Activated T-helper 1 cell treated with Interleukin-2 at 50 U/mL for 16 hours (primary cell): Measurements from ENCODE around the gene ANXA3.
"Not testable (repeated sequence)": the region's sequence is repeated elsewhere in the genome, so short reads cannot be mapped to it uniquely, and the experiment has no call there.

Experiments used
- DNase-seq: peaks from one replicate; pipeline ENCODE4 v3.0.0-alpha.2; 2020; ENCODE audit warnings: low read depth

ANXA3 gene

GRCh38 chr4:78543424-78544125 lies 8.0 kb upstream of the ANXA3 start:
- DNase-seq, result no peak

GRCh38 chr4:78544678-78545077 lies 6.9 kb upstream of the ANXA3 start:
- DNase-seq, result no peak

DNA sequence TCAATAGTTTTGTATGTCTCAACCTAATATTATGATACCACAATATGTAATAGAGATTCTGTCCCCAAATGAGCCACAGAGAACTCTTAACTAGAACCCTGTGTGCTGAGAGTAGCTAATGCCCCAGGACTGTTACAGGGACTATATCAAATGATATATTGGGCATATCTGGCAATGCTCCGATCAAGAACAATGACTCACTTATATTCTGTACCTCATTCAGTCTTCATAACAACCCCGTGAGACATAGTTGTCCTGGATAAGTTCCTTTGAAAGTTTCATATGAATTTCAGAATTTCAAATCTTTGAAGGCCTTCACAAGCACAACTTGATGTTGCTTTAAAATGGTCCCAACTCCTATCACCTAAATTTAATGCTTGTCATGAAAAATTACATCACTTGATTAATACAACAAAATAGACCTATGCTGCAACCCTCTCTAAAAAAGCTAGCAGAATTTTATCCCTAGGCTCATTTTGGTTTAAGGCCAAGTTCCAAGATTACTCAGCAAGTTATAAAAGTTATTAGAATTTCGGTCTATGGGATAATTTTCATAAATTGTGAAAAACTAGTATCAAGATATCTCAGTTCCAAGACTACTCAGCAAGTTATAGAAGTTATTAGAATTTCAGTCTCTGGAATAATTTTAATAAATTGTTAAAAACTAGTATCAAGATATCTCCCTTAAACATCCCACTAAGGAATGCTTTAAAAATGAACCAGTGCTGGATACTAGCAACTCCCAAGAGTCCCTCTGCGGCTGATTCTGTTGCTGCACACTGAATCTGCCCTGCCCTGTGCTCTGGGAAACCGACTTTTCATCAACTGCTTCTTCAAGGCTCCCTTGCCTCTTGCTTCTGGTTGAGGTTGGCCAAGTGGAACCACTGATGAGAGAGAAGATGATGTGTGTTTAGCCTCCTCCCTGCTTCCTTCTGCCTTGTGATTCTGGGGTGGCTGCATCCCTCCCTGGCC lies 6.0 kb upstream of the ANXA3 start:
- DNase-seq, result no peak

DNA sequence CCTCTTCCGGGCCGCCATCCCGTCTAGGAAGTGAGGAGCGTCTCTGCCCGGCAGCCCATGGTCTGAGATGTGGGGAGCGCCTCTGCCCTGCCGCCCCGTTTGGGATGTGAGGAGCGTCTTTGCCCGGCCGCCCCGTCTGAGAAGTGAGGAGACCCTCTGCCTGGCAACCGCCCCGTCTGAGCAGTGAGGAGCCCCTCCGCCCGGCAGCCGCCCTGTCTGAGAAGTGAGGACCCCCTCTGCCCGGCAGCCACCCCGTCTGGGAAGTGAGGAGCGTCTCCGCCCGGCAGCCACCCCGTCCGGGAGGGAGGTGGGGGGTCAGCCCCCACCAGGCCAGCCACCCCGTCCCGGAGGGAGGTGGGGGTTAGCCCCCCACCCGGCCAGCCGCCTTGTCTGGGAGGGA lies 3.7 kb upstream of the ANXA3 start:
- DNase-seq, result not testable (repeated sequence)

GRCh38 chr4:78548889-78549288 lies 2.7 kb upstream of the ANXA3 start:
- not testable (repeated sequence) for DNase-seq

DNA sequence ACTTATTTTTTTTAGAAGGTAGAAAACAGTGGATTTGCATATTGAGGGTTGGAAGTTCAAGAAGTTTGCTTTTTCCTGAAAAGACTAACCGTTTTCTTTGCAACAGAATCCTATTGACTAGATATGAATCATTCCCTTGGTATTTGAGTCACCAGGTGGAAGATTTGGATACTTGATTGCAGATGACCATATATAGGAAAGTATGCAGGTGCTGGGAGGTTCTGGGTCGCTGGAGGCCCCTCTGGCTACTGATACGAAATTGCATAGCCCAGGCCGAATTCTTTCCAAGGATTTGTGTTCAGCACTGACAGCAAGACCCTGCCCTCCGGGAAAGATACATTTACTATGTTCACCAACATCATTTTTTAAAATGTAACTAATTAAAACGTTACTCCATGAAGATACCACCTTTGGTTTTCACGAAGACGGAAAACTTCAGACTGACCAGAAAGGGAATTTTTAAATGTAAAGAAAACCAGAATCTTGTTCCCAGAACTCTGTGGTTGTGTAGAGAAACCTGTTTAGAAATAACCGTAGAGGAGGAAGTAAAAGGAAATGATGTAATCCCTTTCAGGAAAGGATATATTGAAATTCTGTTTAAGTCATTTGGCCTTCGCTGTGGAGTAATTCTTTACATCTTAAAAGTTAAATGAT lies 946 bp downstream of the ANXA3 start:
- DNase-seq, result no peak

- DNase-seq, result no peak
Observed at GRCh38 chr4:78553043-78553396, 1.4 kb downstream of the ANXA3 start.

DNA sequence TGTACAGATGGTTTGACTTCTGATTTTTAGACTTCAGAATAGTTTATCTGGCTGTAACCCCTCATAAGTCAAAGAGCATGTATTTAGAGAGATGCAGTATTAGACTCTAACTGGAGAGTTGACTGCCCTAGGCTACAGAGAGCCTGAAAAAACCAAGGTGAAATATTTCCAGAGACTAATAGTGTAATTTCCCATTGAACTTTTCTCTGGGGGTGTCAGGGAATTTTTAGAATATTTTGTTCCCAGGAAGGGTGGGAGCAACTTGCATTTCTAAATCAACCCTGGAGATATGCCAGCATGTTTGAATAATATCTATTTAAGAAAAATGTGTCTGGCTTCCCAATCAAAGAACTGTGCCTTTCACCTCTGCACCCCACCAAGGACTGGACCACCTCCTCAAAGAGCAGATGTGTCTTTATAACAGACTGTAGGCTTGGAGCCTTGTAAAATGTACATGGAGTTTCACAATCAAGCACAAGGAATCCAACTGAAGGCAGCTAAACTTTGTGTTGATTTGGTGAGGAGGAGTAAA lies 2.0 kb downstream of the ANXA3 start:
- no peak for DNase-seq

- DNase-seq, result no peak
Observed at GRCh38 chr4:78556665-78557064, 5.1 kb downstream of the ANXA3 start.

DNA sequence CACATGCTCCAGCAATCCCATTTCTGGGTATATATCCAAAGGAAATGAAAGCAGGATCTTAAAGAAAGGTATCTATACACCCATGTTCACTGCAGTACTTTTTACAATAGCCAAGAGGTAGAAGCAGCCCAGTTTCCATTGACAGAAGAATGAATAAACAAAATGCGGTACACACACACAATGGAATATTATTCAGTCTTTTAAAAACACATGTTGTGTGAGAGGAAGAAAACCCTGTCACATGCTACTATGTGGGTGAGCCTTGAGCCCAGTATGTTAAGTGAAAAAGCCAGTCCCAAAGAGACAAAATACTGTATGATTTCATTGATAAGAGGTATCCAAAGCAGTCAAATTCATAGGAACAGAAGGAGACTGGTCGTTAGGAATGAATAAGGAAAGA lies 6.3 kb downstream of the ANXA3 start:
- no peak for DNase-seq

GRCh38 chr4:78558410-78558809 lies 6.8 kb downstream of the ANXA3 start:
- no peak for DNase-seq

DNA sequence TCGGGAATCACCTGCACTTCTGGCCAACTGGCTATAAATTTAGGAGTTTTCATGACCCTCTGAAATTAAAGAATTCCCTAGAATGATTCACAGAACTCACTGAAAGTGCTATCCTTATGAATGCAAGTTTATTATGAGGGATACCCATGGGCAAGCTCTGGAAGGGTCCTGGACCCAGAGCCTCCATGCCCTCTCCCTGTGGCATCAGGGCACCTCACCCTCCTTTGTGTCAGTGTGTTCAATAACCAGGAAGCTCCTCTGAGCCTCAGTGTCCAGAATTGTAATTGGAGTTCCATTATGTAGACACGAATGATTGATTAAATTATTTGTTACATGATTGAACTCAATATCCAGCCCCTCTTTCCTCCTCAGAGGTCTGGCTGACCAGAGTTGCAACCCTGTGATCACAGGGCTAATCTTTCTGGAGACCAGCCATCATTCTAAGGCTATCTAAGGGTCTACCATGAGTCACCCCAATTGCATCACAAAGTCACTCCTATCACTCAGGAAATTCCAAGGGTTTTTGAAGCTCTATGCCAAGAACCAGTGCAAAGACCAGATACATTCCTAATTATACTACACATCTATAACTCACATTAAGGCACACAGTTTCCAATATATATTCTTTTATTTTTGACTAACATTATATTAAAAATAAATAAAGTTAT lies 8.9 kb downstream of the ANXA3 start:
- DNase-seq, result no peak

DNA sequence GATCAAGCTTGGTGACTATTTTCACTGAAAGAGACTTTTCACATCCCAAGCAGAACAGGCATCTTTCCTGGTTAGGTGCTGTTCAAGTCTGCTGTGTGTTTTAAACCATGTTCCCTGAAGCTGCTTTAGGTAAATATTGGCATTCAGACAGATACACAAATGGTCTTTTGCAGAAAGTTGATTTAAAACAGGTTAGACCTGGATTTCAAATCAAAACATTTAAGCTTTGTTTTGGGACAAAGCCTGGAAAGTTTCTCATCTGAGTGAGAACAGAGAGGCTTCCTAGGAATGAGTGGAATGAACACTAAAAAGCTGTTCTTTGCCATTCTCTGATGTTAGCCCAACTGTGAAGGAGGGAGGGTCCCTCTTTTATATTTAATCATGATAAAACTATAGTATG lies 10.1 kb downstream of the ANXA3 start:
- no peak for DNase-seq

DNA sequence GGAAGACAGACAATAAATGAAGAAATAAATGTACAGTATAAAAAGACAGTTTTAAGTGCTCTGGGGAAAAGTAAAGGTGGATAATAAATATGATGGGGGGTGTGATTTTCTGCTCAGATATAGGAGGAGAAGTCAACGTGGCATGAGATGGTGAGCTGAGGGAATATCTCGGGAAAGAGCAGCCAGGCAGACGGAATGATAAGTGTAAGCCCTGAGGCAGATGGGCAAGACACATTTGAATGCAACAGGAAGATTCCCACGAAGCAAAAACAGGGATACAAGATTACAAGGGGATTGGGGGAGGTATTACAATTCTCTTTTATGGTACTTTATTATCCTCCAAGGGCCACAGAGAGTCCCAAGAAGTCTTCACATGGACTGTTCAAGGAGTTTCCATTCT lies 11.1 kb downstream of the ANXA3 start:
- DNase-seq, result no peak

- DNase-seq, result no peak
Observed at GRCh38 chr4:78565971-78566372, 14.4 kb downstream of the ANXA3 start.

DNA sequence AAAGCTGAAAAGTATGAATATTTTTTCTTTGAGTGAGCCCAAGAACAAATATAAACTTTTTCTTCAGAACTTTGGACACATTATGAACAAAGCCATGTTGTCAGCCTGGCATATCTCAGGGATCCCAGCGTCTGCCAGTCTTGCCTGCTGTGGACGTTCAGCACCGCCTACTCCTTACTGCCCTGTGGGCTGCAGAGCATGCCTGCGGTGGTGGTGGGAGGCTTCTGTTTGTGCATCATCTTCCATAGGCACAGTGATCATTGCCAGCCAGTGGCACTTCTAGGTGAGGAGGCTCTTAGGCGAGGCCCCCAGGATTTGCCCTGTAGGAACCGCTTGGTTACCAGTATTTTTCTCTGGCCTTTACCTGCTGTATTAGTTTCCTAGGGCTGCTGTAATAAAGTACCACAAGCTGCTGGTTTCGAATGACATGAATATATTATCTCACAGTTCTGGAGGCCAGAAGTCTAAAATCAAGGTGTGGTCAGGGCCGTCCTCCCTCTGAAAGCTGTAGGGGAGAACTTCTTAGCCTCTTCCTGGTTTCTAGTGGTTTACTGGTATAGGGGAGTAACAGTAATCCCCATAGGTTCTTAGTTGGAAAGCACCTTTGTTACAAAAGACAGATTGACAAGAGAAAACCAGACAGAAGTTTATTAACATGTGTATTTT lies 15.4 kb downstream of the ANXA3 start:
- DNase-seq, result no peak

- DNase-seq, result no peak
Observed at GRCh38 chr4:78567500-78568060, 16.0 kb downstream of the ANXA3 start.

DNA sequence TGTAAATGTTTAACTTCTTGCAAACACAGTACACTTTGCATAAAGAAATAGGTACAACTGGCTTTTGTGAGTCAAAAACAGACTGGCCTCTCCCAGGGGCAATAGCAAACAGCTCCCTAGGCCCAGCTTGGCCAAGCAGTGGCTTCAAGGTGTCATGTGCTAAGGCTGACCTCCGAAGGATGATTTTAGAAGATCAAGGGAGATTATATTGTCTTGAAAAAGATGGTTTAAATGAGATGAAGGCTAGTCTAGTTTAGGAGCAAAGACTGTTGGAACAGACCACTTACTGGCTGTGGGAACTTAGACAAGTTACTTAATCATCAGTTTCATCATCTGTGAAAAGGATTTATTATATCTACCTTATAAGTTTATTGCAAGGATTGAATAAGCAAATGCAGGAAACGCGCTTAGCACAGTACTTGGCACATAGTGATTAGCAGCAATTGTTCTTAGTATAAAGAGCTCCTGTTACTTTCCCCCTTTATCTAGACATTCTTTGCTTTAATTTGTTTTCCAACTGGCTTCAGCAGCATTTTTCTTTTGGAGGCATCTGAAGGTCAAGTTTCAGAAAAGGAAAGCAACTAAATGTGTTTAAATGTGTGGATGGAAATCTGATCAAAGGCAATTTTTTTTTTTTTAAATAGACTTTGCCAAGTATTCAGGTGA lies 17.2 kb downstream of the ANXA3 start:
- no peak for DNase-seq

GRCh38 chr4:78569306-78569821 lies 17.8 kb downstream of the ANXA3 start:
- DNase-seq, result no peak

- DNase-seq, result no peak
Observed at GRCh38 chr4:78570117-78570516, 18.5 kb downstream of the ANXA3 start.
